Measurements from ENCODE around the gene SLC16A1.

Gene SLC16A1

DNA sequence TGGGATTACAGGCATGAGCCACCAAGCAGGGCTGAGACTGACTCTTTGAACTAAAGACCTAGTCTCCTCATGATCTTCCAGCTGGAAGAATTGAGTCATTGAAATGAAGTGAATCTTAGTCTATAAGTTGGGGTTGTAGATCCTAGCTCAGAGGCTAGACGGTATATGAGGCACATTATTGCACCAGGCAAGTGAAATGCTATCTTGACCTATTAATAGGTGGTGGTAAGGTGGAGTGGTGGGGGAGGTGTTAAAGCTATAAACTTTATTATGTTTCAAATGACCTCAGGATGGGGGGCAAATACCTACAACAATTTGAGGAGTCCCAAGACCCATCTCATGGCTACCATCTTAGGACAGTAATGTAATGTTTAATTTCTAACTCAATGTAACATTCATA is 36.8 kb upstream of the SLC16A1 start:
- H3K4me3 ChIP-seq (ENCODE audit: low read length): no peak overlapping the region
- TF ChIP-seq, protein P1, sequence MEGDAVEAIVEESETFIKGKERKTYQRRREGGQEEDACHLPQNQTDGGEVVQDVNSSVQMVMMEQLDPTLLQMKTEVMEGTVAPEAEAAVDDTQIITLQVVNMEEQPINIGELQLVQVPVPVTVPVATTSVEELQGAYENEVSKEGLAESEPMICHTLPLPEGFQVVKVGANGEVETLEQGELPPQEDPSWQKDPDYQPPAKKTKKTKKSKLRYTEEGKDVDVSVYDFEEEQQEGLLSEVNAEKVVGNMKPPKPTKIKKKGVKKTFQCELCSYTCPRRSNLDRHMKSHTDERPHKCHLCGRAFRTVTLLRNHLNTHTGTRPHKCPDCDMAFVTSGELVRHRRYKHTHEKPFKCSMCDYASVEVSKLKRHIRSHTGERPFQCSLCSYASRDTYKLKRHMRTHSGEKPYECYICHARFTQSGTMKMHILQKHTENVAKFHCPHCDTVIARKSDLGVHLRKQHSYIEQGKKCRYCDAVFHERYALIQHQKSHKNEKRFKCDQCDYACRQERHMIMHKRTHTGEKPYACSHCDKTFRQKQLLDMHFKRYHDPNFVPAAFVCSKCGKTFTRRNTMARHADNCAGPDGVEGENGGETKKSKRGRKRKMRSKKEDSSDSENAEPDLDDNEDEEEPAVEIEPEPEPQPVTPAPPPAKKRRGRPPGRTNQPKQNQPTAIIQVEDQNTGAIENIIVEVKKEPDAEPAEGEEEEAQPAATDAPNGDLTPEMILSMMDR (conservative IDR thresholded peaks at IDR 0.05; ENCODE audit: low read depth, low read length): no peak
- DNase-seq (ENCODE audit: low read depth): no peak

DNA sequence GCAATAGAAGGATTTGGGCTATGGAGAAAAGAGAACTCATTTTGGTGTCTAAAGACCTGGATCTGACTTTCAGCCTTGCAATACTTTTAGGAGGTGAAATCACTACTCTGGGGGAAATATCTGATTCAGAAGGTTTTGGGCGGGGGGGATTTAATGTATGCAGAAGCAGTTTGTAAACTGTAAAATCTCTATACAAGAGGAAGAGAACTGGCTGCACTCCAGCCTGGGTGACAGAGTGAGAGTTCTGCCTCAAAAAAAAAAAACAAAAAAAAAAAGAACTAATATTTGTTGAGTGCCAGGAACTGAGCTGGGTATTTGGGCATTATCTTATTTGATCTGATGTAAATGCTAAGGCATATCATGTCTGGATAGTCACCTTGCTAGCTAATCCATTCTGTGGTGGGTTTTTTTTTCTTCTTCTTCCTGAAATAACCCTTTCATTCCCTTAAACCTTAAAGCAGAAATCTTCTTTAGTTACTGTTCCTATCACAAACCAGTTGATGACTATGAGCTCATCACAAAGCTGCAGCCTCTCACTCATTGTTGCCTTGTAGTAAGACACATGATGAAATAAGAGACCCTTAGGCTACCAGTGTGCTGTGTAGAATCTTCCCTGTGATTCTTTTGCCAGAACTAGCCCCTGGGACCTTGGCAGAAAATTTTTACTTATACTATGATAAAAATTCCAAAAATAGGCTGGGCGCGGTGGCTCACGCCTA is 35.6 kb upstream of the SLC16A1 start:
- no peak for DNase-seq (ENCODE audit: low read depth)
- no peak overlapping the region for H3K4me3 ChIP-seq (ENCODE audit: low read length)
- TF ChIP-seq, protein P1 (conservative IDR thresholded peaks at IDR 0.05; ENCODE audit: low read depth, low read length): no peak

DNA sequence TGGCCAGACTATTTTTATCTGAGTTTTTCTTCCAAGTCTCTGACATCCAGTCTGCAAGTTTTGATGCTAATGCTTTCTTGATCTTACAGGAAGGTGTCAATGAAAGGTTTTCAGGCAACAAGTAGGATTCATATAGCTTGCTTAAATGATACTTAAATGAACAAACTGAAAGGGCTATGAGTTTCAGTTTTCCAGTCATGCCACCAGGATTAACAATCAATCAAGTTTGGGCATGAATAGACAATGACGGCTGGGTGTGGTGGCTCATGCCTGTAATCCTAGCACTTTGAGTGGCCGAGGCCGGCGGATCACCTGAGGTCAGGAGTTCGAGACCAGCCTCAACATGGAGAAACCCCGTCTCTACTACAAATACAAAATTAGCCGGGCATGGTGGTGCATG is 34.3 kb upstream of the SLC16A1 start:
- no peak for DNase-seq (ENCODE audit: low read depth)
- TF ChIP-seq, protein P1 (conservative IDR thresholded peaks at IDR 0.05; ENCODE audit: low read depth, low read length): no peak
- H3K4me3 ChIP-seq (ENCODE audit: low read length): no peak overlapping the region

DNA sequence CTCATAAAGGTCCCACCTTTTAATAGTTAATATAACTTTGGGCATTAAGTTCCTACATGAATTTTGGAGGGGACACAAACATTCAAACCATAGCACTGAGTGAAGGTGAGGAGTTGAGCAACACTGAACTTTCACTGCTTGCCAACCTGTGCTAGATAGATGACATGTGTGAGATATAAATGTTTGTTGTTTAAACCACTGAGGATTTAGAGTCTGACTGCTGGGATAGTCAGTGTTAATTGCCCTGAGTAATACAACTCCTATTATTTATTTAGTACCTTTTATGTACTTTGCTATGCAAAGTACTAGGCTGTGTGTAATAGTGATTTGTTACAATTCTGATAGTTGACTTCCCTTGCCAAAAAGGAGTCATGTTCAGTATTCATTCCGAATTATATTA is 32.4 kb upstream of the SLC16A1 start:
- TF ChIP-seq, protein P1 (conservative IDR thresholded peaks at IDR 0.05; ENCODE audit: low read depth, low read length): no peak
- no peak overlapping the region for H3K4me3 ChIP-seq (ENCODE audit: low read length)
- no peak for DNase-seq (ENCODE audit: low read depth)

DNA sequence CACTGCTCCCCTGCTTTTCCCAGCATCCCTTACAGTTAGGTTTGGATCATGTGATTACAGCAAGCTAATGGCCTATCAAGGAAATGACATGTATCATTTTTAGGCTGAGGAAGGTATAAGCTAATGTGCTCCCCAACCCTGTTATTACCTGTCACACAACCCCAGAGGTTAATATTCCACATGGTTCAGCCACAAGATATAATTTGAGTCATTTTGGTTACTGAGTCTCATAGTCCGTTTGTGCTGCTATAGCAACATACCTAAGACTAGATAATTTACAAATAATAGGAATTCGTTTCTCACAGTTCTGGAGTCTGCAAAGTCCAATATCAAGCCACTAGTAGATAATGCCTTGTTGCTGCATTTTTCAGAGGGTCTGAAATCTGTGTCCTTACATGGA is 29.1 kb upstream of the SLC16A1 start:
- TF ChIP-seq, protein P1 (conservative IDR thresholded peaks at IDR 0.05; ENCODE audit: low read depth, low read length): no peak
- DNase-seq (ENCODE audit: low read depth): no peak
- no peak overlapping the region for H3K4me3 ChIP-seq (ENCODE audit: low read length)

DNA sequence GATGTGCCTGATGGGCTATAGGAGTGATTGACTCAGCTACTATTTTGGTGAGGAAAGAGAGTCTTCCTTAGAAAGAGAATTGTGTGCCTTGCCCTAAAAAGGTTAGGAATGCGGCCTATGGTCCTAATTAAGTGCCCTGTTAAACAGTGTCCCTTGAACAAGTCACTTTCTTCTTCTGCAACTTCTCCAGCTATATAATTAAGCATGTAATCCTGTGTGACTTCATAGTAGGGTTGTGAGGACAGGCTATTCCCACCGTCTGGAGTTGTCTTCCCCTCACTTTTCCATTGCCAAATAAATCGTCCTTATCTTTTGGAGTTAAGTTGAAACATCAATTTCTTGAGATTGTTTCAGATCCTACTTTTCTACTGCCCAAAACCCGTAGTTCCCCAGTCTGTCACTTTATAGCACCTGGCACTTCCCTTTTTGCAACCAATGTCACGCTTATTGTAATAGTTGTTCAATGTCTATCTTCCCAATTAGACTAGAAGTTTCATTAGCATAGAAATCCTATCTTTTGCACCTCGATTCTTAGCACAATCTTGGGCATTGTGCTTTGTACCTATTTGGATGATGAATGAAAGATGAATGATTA is 27.6 kb upstream of the SLC16A1 start:
- DNase-seq (ENCODE audit: low read depth): no peak
- TF ChIP-seq, protein P1 (conservative IDR thresholded peaks at IDR 0.05; ENCODE audit: low read depth, low read length): no peak
- no peak overlapping the region for H3K4me3 ChIP-seq (ENCODE audit: low read length)

All from retinal pigment epithelial cell (primary cell).